ENCODE data around the gene CBLL1. TPM values are rescaled to one million over a fixed set of nuclear protein-coding genes. Genes with fewer than 3 reads are reported as not detected.
A peak's percentile ranks its signal among the peaks of the same experiment; 100 is the strongest.

The CBLL1 gene
- total RNA-seq, 1 experiment from 2014 or later: 13.2 TPM

- DNase-seq: no peak
- no peaks in the 10 kb centered on the region for H3K36me3 ChIP-seq
- H3K27me3 ChIP-seq: no peaks in the 10 kb centered on the region
- H3K9me3 ChIP-seq: no peaks in the 10 kb centered on the region
- H3K4me3 ChIP-seq: no peak overlapping the region
Measured at GRCh38 chr7:107725138-107725740, 18.7 kb upstream of the CBLL1 start.

- H3K36me3 ChIP-seq: no peaks in the 10 kb centered on the region
- no peaks in the 10 kb centered on the region for H3K27me3 ChIP-seq
- no peak overlapping the region for H3K4me3 ChIP-seq
- DNase-seq: no peak
- H3K9me3 ChIP-seq: no peaks in the 10 kb centered on the region
Measured at GRCh38 chr7:107726356-107727130, 17.4 kb upstream of the CBLL1 start.

GRCh38 chr7:107728276-107728675, 15.7 kb upstream of the CBLL1 start:
- Histone ChIP-seq H3K9me3 (no peaks in the 10 kb centered on the region), H3K4me3 (no peak overlapping the region), H3K36me3 (no peaks in the 10 kb centered on the region), H3K27me3 (no peaks in the 10 kb centered on the region)
- DNase-seq: no peak

GRCh38 chr7:107742678-107743566, 1.0 kb upstream of the CBLL1 start:
- peaks cover 9% of the 10 kb centered on the region for H3K36me3 ChIP-seq
- DNase-seq: peak; percentile 31
- no peaks in the 10 kb centered on the region for H3K27me3 ChIP-seq
- no peaks in the 10 kb centered on the region for H3K9me3 ChIP-seq
- peak overlapping the region; percentile 79 for H3K4me3 ChIP-seq

DNA sequence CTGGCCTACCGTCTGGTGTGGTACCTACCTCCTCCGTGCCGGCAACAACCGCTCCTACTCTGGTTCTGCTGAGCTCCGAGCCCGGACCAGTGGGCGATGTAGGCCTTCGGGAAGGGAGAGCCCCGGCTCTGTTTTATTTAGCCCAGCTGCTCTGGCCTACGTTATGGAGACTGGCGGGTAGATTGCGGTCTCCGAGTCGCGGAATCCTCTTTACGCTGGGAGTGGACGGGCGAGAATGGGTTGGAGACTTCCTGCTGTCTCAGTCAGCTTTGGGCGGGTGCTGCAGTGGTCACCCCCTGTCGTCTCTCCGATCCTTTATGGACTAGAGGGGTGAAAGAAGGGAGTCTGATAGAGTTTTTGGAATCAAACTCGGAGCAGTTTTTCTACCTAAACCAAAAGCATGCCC, 406 bp downstream of the CBLL1 start:
- Histone ChIP-seq H3K9me3 (no peaks in the 10 kb centered on the region), H3K36me3 (peaks cover 19% of the 10 kb centered on the region), H3K4me3 (peak overlapping the region; percentile 79), H3K27me3 (no peaks in the 10 kb centered on the region)
- DNase-seq: no peak

DNA sequence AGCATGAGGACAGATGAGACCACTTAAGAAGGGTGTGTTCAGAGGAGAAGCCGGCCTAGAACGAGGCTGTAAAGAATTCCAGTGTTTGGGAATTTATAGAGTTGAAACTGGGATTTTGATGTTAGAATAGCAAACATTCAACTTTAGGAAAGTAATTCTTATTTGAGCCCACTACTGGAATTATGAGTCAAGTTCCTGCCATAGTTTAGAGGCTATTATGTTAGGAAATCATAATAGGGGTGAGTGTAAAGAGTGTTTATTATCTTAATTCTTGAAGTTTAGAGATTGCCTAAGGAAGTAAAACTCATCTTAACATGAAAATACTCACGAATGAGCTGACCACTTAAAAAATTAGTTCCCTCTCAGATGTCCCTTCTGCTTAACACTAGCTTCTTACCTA, 2.1 kb downstream of the CBLL1 start:
- H3K4me3 ChIP-seq: 0 out of 2 replicates have a peak overlapping the region, but pooled peaks have one; percentile 4
- no peak for DNase-seq
- H3K27me3 ChIP-seq: no peaks in the 10 kb centered on the region
- H3K36me3 ChIP-seq: peaks cover 19% of the 10 kb centered on the region
- H3K9me3 ChIP-seq: no peaks in the 10 kb centered on the region

DNA sequence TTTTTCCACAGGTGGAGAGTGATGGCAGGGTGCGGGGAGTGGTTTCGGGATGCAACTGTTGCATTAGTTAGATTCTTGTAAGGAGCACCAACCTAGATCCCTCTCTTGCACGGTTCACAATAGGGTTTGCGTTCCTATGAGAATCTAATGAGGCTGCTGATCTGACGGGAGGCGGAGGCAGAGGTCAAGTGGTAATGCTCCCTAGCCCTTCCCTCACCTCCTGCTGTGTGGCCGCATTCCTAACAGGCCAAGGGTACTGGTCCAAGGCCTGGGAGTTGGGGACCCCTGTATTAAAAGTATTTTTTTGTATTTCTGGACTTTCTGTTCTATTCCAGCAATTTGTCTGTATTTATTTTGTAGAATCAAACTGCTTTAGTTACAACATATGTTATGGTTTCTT, 7.2 kb downstream of the CBLL1 start:
- Histone ChIP-seq H3K36me3 (peaks cover 45% of the 10 kb centered on the region), H3K27me3 (no peaks in the 10 kb centered on the region), H3K9me3 (no peaks in the 10 kb centered on the region), H3K4me3 (no peak overlapping the region)
- no peak for DNase-seq

DNA sequence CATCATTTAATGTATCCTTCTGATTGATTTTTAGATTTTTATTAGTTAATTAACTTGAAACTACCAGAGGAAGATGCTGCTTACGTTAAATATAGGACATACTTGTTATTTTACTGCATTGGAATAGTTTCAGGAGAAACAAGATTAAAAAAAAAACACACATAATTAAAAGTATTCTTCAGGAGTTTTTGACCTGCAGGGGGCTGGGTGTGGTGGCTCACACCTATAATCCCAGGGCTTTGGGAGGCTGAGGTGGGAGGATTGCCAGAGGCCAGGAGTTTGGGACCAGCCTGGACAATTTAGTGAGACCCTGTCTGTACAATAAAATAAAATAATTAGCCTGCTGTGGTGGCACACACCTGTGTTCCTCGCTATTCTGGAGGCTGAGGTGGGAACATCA, 10.7 kb downstream of the CBLL1 start:
- no peak overlapping the region for H3K4me3 ChIP-seq
- peaks cover 52% of the 10 kb centered on the region for H3K36me3 ChIP-seq
- no peaks in the 10 kb centered on the region for H3K27me3 ChIP-seq
- DNase-seq: no peak
- H3K9me3 ChIP-seq: no peaks in the 10 kb centered on the region

DNA sequence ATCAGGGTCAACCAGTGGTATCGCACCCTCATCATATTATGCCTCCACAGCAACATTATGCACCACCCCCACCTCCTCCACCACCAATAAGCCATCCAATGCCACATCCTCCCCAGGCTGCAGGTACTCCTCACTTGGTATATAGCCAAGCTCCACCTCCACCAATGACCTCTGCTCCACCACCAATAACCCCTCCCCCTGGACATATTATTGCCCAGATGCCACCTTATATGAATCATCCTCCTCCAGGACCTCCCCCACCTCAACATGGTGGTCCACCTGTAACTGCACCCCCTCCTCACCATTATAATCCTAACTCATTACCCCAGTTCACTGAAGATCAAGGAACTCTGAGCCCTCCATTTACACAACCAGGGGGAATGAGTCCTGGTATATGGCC, 14.7 kb downstream of the CBLL1 start:
- Histone ChIP-seq H3K27me3 (no peaks in the 10 kb centered on the region), H3K4me3 (no peak overlapping the region), H3K9me3 (no peaks in the 10 kb centered on the region), H3K36me3 (peaks cover 40% of the 10 kb centered on the region)
- DNase-seq: no peak

GRCh38 chr7:107767391-107767790, 23.4 kb downstream of the CBLL1 start:
- no peaks in the 10 kb centered on the region for H3K27me3 ChIP-seq
- DNase-seq: no peak
- H3K36me3 ChIP-seq: no peaks in the 10 kb centered on the region
- no peaks in the 10 kb centered on the region for H3K9me3 ChIP-seq
- H3K4me3 ChIP-seq: no peak overlapping the region

DNA sequence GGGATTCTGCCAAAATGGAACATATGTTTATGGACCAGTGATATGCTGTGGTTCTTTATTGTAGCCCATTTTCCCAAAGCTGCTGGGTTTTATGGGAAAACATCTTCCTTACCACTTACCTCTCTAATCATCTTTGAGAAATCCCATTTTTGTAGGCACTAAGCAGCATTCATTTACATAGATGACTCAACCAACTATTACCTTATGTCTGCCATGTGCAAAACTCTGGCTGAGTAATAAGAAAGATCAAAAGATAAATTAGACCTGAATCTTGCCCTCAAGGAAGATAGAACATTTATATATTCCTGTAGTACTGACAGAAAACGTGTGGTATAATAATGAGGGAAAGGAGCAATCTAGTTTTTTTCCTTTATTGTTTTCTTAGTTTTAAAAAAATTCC, 24.3 kb downstream of the CBLL1 start:
- no peaks in the 10 kb centered on the region for H3K36me3 ChIP-seq
- H3K9me3 ChIP-seq: no peaks in the 10 kb centered on the region
- no peak for DNase-seq
- no peaks in the 10 kb centered on the region for H3K27me3 ChIP-seq
- no peak overlapping the region for H3K4me3 ChIP-seq

- Histone ChIP-seq H3K27me3 (no peaks in the 10 kb centered on the region), H3K4me3 (no peak overlapping the region), H3K9me3 (no peaks in the 10 kb centered on the region), H3K36me3 (no peaks in the 10 kb centered on the region)
- no peak for DNase-seq
Measured at GRCh38 chr7:107773027-107773426, 29.1 kb downstream of the CBLL1 start.

DNA sequence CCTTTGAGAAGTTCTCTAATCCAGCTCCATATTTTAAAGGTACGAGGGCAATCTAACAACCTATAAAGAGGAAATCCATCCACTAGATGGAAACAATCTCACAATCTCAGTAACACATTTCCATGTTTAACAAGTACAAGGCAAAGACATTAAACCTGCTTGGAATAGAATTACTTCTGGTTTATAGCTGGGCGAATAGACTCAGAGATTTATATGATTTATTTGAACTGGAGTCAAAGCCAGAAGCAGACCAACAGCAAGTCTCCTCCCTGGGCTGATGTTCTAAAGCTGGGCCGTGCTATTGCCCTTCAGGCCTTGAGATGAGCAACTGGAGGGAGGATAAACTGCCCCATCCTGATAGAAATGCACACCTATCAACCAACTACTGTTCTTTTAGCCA, 33.8 kb downstream of the CBLL1 start:
- no peaks in the 10 kb centered on the region for H3K9me3 ChIP-seq
- H3K4me3 ChIP-seq: no peak overlapping the region
- DNase-seq: no peak
- no peaks in the 10 kb centered on the region for H3K36me3 ChIP-seq
- no peaks in the 10 kb centered on the region for H3K27me3 ChIP-seq

GRCh38 chr7:107778283-107778682, 34.3 kb downstream of the CBLL1 start:
- Histone ChIP-seq H3K9me3 (no peaks in the 10 kb centered on the region), H3K27me3 (no peaks in the 10 kb centered on the region), H3K36me3 (no peaks in the 10 kb centered on the region), H3K4me3 (no peak overlapping the region)
- DNase-seq: no peak

- no peak overlapping the region for H3K4me3 ChIP-seq
- H3K36me3 ChIP-seq: no peaks in the 10 kb centered on the region
- no peaks in the 10 kb centered on the region for H3K27me3 ChIP-seq
- DNase-seq: no peak
- H3K9me3 ChIP-seq: no peaks in the 10 kb centered on the region
Measured at GRCh38 chr7:107779647-107780099, 35.7 kb downstream of the CBLL1 start.

GRCh38 chr7:107782374-107782773, 38.4 kb downstream of the CBLL1 start:
- Histone ChIP-seq H3K4me3 (no peak overlapping the region), H3K9me3 (no peaks in the 10 kb centered on the region), H3K36me3 (no peaks in the 10 kb centered on the region), H3K27me3 (no peaks in the 10 kb centered on the region)
- no peak for DNase-seq

DNA sequence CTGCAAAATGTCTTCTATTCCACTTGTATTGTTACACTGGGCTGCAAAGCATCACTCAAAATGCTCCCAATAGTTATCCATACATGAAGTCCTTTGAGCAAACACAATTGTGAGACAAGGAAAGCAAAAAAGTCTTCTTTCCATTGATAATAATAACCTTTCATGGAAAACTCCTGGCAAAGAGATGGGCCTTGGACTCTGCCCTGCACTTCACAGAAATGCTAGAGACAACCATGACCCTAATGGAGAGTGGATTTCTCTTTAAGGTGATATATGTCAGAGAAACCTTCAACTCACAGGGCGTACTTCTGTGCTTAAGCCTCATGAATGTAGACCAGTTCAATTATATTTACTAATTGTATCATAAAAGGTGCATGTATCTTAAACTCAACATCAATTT, 39.7 kb downstream of the CBLL1 start:
- H3K9me3 ChIP-seq: no peaks in the 10 kb centered on the region
- no peaks in the 10 kb centered on the region for H3K36me3 ChIP-seq
- DNase-seq: no peak
- no peaks in the 10 kb centered on the region for H3K27me3 ChIP-seq
- H3K4me3 ChIP-seq: no peak overlapping the region
